Jurkat, Clone E6-1 (cell line): ENCODE results near the gene GPBP1.
"Not testable (repeated sequence)": the region's sequence is repeated elsewhere in the genome, so short reads cannot be mapped to it uniquely, and the experiment has no call there.

Source experiments
- DNase-seq: peaks from one replicate; pipeline ENCODE4 v3.0.0-alpha.2; 2011; ENCODE audit warnings: low read depth, low spot score
- H3K4me3 ChIP-seq: 2 replicates; pipeline ENCODE4 v1.5.1; 2011; ENCODE audit warnings: mild to moderate bottlenecking, low read length, control low read depth, moderate library complexity

GPBP1 gene

GRCh38 chr5:57175551-57176309 lies 1.9 kb downstream of the GPBP1 start:
- DNase-seq: no peak
- peak overlapping the region; percentile 90 for H3K4me3 ChIP-seq

- H3K4me3 ChIP-seq: peak overlapping the region; percentile 90; the same call in 1 of the 2 replicates
- no peak for DNase-seq
Observed at GRCh38 chr5:57176350-57176857, 2.5 kb downstream of the GPBP1 start.

GRCh38 chr5:57177479-57178156 lies 3.8 kb downstream of the GPBP1 start:
- no peak overlapping the region for H3K4me3 ChIP-seq
- DNase-seq: no peak

DNA sequence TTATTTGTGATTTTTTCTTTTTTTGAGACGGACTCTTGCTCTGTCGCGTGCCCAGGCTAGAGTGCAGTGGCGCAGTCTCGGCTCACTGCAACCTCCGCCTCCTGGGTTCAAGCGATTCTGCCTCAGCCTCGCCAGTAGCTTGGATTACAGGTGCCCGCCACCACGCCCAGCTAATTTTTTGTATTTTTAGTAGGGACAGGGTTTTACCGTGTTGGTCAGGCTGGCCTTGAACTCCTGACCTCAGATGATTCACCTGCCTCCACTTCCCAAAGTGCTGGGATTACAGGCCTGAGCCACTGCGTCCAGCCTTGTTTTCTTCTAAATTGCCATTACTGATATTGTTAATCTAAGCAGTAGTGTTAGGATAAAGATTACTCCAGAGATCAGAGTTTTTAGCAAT lies 4.4 kb downstream of the GPBP1 start:
- DNase-seq, H3K4me3 ChIP-seq: not testable (repeated sequence)

DNA sequence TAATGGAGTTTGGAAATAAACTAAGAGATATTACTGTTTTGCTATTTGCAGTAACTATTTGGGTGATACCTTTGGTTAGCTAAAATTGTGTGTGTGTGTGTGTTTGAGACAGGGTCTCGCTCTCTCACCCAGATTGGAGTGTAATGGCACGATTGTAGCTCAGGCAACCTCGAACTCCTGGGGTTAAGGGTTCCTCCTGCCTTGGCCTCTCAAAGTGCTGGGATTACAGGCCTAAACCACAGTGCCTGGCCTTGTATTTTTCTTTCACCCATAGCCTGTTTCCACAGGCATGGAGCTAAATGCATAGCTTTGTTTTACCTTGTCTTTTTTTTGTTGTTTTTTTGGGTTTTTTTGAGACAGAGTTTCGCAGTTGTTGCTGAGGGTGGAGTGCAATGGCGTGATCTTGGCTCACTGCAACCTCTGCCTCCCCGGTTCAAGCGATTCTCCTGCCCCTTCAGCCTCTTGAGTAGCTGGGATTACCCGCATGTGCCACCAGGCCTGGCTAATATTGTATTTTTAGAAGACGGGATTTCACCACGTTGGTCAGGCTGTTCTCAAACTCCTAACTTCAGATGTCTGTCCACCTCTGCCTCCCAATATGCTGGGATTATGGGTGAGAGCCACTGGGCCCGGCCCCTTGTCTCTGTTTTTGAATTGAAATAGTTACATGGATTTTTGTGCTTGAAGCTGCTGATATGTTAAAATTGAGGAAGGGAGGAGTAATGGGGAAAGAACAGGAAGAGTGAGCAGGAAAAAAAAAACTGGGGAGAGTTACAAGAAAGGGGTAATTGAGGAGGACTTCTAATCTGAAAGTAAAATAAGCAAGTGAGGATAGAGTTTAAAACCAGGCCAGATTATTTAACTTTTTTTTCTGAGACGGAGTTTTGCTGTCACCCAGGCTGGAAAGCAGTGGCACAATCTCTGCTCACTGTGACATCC lies 5.7 kb downstream of the GPBP1 start:
- no peak overlapping the region for H3K4me3 ChIP-seq
- no peak for DNase-seq

- DNase-seq: no peak
- H3K4me3 ChIP-seq: no peak overlapping the region
Observed at GRCh38 chr5:57181154-57181553, 7.3 kb downstream of the GPBP1 start.

DNA sequence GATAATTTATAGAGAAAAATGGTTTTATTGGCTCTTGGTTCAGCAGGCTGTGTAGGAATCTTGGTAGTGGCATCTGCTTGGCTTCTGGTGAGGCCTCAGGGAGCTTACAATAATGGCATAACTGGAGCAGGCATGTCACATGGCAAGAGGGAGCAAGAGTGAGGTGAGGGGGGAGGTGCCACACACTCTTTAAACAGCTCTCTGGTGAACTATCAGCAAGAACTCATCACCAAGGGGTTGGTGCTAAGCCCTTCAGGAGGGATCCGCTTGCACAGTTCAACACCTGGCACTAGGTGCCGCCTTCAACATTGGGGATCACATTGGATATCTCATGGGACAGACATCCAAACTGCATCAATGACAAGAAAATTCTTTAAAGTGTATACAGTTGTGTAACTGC lies 10.5 kb downstream of the GPBP1 start:
- no peak overlapping the region for H3K4me3 ChIP-seq
- DNase-seq: no peak

GRCh38 chr5:57185313-57185712 lies 11.5 kb downstream of the GPBP1 start:
- no peak overlapping the region for H3K4me3 ChIP-seq
- DNase-seq: no peak

DNA sequence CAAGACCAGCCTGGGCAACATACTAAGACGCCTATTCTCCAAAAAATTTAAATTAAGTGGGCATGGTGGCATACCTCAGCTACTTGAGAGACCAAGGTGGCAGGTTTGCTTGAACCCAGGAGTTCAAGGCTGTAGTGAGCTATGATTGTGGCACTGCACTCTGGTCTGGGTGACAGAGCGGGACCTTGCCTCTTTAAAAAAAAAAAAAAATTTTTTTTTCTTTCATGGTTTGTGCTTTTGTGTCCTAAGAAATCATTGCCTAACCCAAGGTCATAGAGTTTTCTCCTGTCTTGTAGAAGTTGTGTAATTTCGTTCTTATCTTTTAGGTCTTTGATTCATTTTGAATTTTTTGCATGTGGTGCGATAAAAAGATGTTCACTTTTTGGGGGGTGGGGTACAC lies 12.3 kb downstream of the GPBP1 start:
- H3K4me3 ChIP-seq: no peak overlapping the region
- DNase-seq: no peak

DNA sequence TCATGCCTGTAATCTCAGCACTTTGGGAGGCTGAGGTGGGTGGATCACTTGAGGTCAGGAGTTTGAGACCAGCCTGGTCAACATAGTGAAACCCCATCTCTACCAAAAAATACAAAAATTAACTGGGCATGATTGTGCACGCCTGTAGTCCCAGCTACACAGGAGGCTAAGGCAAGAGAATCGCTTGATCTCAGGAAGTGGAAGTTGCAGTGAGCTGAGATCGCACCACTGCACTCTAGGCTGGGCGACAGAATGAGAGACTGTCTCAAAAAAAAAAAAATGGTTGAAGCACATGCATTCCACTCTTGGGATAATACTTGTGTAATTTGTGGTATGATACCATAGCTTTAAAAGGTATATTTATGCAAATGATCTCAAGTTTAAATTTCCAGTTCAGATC lies 14.1 kb downstream of the GPBP1 start:
- DNase-seq, H3K4me3 ChIP-seq: not testable (repeated sequence)

DNA sequence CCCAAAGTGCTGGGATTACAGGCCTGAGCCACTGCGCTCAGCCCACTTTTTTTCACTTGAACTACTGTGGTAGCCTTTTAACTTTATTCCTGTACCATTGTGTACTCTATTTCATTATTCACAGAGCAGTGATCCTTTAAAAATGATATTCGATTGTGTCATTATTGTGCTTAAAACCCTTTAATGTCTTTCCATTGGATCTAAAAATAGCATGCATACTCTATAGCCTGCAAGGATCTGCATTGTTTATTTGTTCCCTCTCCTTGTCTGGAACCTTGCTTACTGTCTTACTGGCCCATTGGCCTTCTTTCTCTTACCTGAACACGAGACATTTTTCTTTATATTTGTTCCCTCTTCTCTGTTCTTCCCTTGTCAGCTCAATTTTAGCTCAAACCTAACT lies 15.7 kb downstream of the GPBP1 start:
- no peak for DNase-seq
- H3K4me3 ChIP-seq: no peak overlapping the region

DNA sequence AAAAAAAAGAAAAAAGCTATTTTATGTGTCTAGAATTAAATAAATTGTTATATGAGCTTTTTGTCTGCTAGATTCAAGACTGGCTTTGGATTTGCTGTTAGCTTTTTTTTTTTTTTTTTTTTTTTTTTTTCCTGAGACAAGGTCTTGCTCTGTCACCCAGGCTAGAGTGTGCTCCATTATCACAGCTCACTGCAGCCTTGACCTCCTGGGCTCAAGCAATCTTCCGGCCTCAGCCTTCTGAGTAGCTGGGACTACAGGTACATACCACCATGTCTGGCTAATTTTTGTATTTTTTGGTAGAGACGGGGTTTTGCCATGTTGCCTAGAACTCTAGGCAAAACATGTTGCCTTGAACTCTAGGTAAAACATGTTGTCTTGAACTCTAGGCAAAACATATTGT lies 16.7 kb downstream of the GPBP1 start:
- H3K4me3 ChIP-seq: no peak overlapping the region
- DNase-seq: no peak

DNA sequence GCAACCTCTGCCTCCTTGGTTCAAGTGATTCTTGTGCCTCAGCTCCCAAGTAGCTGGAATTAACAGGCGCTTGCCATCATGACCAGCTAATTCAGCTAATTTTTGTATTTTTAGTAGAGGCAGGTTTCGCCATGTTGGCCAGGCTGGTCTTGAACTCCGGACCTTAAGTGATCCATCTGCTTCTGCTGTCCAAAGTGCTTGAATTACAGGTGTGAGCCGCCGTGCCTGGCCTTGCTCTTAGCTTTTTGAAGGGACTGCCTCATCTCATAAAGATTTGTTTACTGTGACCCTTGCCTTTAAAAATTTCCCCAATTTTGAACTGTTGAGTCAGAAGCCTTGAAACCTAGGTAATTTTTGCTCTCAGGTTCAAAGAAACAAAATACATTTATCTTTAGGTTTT lies 17.3 kb downstream of the GPBP1 start:
- no peak for DNase-seq

DNA sequence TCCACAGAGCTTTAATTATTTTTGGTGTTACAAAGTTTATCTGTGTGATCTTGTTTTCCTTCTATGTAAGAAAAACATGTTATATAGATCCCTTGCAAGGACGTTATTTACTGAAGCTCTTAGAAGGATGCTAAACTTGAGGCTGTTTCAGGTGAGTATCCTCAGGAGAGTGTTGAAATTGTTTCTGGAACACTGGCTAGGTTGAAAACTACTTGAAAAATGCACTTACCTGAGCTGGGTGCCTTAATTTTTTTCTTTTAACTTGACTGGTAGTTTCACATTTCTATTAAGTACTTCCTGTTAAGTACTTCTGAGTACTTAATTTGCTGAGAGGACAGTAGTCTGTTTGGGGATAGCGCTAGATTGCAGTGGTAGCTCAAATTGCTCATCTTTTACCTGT lies 18.1 kb downstream of the GPBP1 start:
- DNase-seq: no peak
- H3K4me3 ChIP-seq: no peak overlapping the region

More for the DNA sequence above, 17.3 kb downstream of the GPBP1 start:
- no peak overlapping the region for H3K4me3 ChIP-seq

DNA sequence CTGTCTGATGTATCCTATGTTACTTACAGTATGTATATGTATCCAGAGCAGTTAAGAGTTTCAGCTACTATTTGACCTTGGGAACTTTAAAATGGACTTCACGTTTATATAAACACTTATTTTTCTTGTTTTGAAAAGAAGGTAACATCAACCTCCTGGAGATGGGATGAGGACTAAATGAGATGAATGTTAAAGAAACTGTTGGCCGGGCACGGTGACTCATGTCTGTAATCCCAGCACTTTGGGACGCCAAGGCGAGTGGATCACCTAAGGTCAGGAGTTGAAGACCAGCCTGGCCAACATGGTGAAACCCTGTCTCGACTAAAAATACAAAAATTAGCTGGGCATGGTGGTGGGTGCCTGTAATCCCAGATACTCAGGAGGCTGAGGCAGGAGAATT lies 19.0 kb downstream of the GPBP1 start:
- not testable (repeated sequence) for DNase-seq, H3K4me3 ChIP-seq

DNA sequence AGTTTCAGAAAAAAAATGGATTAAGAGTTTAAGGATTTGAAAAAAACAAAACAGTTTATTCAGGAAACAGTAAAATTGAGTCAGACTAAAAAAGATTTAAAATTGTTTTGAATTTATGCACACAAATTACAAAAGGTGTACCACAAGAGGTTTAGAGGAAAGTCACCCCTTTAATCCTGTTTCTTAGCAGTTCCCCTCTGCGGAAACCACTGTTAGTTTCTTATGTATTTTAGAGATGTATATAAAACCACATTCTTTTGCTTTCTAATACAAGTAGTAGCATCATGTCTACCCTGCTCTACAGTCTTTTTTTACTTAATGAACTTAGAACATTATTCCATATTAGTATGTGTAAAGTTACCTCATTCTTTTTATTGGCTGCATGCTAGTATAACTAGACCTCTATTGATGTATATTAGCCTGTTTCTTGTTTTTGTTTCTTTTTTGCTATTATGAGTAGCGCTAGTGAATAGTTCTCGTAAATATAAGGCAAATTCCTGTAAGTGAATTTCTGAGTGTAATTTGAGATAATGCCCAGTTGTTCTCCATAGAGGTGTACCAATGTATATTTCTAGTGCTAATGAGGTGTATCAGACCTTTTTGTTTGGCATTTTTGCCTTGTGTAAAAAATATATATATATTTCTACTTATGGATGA lies 20.0 kb downstream of the GPBP1 start:
- DNase-seq: peak; percentile 73
- no peak overlapping the region for H3K4me3 ChIP-seq

DNA sequence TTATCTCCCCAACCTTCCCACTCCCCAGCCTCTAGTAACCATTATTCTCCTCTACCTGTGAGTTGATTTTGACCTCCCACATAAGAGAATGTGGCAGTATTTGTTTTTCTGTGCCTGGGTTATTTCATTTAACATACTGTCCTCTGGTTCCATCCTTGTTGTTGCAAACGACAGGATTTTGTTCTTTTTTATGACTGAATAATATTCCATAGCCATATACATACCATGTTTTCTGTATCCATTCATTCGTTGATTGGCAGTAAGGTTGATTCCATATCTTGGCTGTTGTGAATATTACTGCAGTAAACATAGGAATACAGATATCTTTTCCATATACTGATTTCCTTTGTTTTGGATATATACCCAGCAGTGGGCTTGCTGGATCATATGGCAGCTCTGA lies 20.8 kb downstream of the GPBP1 start:
- DNase-seq: no peak
- no peak overlapping the region for H3K4me3 ChIP-seq

DNA sequence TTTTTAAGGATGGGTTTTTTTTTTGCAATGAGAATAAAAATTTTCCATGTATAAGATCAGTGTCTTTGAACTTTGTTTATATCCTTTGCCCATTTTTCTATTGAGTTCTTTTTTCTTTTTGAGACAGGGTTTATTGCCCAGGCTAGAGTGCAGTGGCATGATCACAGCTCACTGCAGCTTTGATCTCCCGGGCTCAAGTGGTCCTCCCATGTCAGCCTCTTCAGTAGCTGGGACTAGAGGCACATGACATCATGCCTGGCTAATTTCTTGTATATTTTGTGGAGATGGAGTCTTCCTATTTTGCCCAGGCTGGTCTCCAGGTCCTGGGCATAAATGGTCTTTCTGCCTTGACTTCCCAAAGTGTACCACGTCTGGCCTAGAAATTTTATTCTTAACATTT lies 21.2 kb downstream of the GPBP1 start:
- no peak for DNase-seq
- H3K4me3 ChIP-seq: no peak overlapping the region

GRCh38 chr5:57199866-57200265 lies 26.0 kb downstream of the GPBP1 start:
- no peak overlapping the region for H3K4me3 ChIP-seq
- no peak for DNase-seq
